ENCODE results near the gene LRRN2. TPM values are rescaled to one million over a fixed set of nuclear protein-coding genes. Genes with fewer than 3 reads are reported as not detected.

Gene LRRN2
- total and polyA plus RNA-seq, 9 donors = 0.23 to 9.7 (median 3.7) TPM

- H3K9me3 ChIP-seq = no peaks in the 10 kb centered on the region
- no peaks in the 10 kb centered on the region for H3K27me3 ChIP-seq
- DNase-seq = no peak
- H3K36me3 ChIP-seq = no peaks in the 10 kb centered on the region
- 57 to 65% (median 59%) methylated on average over 16 of the region's 16 CpGs for WGBS, 3 donors
- intact Hi-C loops (cut with DNase I) = no loop called here
- no peaks in the 10 kb centered on the region for H3K4me1 ChIP-seq (ENCODE audit: insufficient read depth)
- H3K27ac ChIP-seq = no peak overlapping the region
- TF ChIP-seq POLR2A (IDR thresholded peaks at IDR 0.05) (no peak), EP300 (IDR thresholded peaks at IDR 0.05) (no peak)
- no peak overlapping the region for H3K4me3 ChIP-seq
These were observed 25.8 kb upstream of the LRRN2 start for GRCh38 chr1:204711103-204711946.

- no peaks in the 10 kb centered on the region for H3K4me1 ChIP-seq (ENCODE audit: insufficient read depth)
- DNase-seq = no peak
- WGBS, 3 donors = 74 to 82% (median 78%) methylated on average over 11 of the region's 11 CpGs
- TF ChIP-seq CTCF (IDR thresholded peaks at IDR 0.05) = no peak
- no peak for TF ChIP-seq EP300 (IDR thresholded peaks at IDR 0.05)
- TF ChIP-seq POLR2A (IDR thresholded peaks at IDR 0.05) = no peak
- H3K9me3 ChIP-seq = no peaks in the 10 kb centered on the region
- intact Hi-C loops (cut with DNase I) = no loop called here
- H3K27ac ChIP-seq = no peak overlapping the region
- H3K27me3 ChIP-seq = no peaks in the 10 kb centered on the region
- H3K36me3 ChIP-seq = no peaks in the 10 kb centered on the region
- no peak overlapping the region for H3K4me3 ChIP-seq
These were observed 24.7 kb upstream of the LRRN2 start for GRCh38 chr1:204709960-204710912.

GRCh38 chr1:204709021-204709420 lies 23.5 kb upstream of the LRRN2 start:
- Histone ChIP-seq H3K27me3 (no peaks in the 10 kb centered on the region), H3K9me3 (no peaks in the 10 kb centered on the region), H3K27ac (no peak overlapping the region), H3K36me3 (no peaks in the 10 kb centered on the region), H3K4me3 (no peak overlapping the region), H3K4me1 (ENCODE audit: insufficient read depth) (no peaks in the 10 kb centered on the region)
- WGBS, 3 donors = 82 to 91% (median 85%) methylated on average over 3 of the region's 3 CpGs
- intact Hi-C loops (cut with DNase I) = no loop called here
- no peak for TF ChIP-seq CTCF (IDR thresholded peaks at IDR 0.05)
- no peak for TF ChIP-seq POLR2A (IDR thresholded peaks at IDR 0.05)
- TF ChIP-seq EP300 (IDR thresholded peaks at IDR 0.05) = no peak
- DNase-seq = no peak

GRCh38 chr1:204706838-204707509 lies 21.4 kb upstream of the LRRN2 start:
- no peaks in the 10 kb centered on the region for H3K36me3 ChIP-seq
- no peak overlapping the region for H3K27ac ChIP-seq
- no peak overlapping the region for H3K4me3 ChIP-seq
- no peaks in the 10 kb centered on the region for H3K4me1 ChIP-seq (ENCODE audit: insufficient read depth)
- no peak for DNase-seq
- intact Hi-C loops (cut with DNase I) = no loop called here
- no peaks in the 10 kb centered on the region for H3K27me3 ChIP-seq
- 54 to 60% (median 57%) methylated on average over 11 of the region's 11 CpGs for WGBS, 3 donors
- TF ChIP-seq CTCF (IDR thresholded peaks at IDR 0.05) = no peak
- TF ChIP-seq EP300 (IDR thresholded peaks at IDR 0.05) = no peak
- no peak for TF ChIP-seq POLR2A (IDR thresholded peaks at IDR 0.05)
- no peaks in the 10 kb centered on the region for H3K9me3 ChIP-seq
